GM23248 (cell line): Measurements from ENCODE around the gene OR7G2.

Experiments
- EZH2 ChIP-seq: fragments of 200-600 bp; sonication (generic); IDR thresholded peaks from 2 replicates; pipeline ENCODE4 v1.6.1; 2018; ENCODE audit warnings: antibody characterized with exemption, mild to moderate bottlenecking; ENCODE audit not compliant: insufficient read depth, poor library complexity, severe bottlenecking
- EZH2phosphoT487 ChIP-seq: fragments of 200-600 bp; sonication (generic); IDR thresholded peaks from 2 replicates; pipeline ENCODE4 v1.6.1; 2018; ENCODE audit warnings: antibody characterized with exemption, moderate library complexity, mild to moderate bottlenecking, low read depth; ENCODE audit not compliant: insufficient read depth

DNA sequence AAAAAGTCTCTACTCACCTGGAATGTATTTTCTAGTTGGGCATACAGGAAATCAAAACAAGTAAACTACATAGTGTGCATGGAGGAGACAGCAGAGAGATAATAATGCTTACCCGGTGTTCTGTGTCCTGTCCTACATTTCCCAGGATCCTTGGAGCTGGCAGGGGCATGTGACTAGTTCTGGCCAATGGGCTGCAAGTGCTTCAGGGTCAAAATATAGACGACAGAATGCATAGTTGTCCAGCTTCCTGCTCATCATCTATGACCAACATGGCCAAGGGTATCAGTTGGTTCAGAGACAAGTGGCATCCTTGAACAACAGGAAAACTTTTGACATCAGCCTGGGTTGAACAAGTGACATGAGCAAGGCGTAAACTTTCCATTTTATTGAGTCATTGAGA is 41.4 kb upstream of the OR7G2 start:
- no peak for TF ChIP-seq EZH2
- no peak for TF ChIP-seq EZH2phosphoT487
